Gastroesophageal sphincter (tissue), 4 donors: Measurements from ENCODE around the gene HK3. TPM values are rescaled to one million over a fixed set of nuclear protein-coding genes. Genes with fewer than 3 reads are reported as not detected.

Experiments
- ATAC-seq: fragments of 150-250 bp; one replicate; pipeline ENCODE4 v1.9.1; 2016; ENCODE audit warnings: mild to moderate bottlenecking, moderate library complexity
- H3K27ac ChIP-seq, 4 donors: fragments of 200-600 bp; sonication (generic) in 3 of 4; 1 replicate in 3 of 4; 2 replicates in 1 of 4; pipeline ENCODE4 v1.5.1; 2016 to 2019
- H3K27me3 ChIP-seq: fragments of 200-600 bp; sonication (generic); one replicate; pipeline ENCODE4 v1.5.1; 2019
- H3K36me3 ChIP-seq, 2 donors: fragments of 200-600 bp; sonication (generic); one replicate each; pipeline ENCODE4 v1.5.1; 2019; ENCODE audit warnings: control low read depth in 1 of 2
- H3K4me1 ChIP-seq, 3 donors: fragments of 200-600 bp; sonication (generic); 1 replicate in 2 of 3; 2 replicates in 1 of 3; pipeline ENCODE4 v1.5.1; 2016 to 2019; ENCODE audit warnings: control low read depth in 2 of 3
- H3K4me3 ChIP-seq, 2 donors: fragments of 200-600 bp; sonication (generic); one replicate each; pipeline ENCODE4 v1.5.1; 2019; ENCODE audit warnings: mild to moderate bottlenecking in 1 of 2, moderate library complexity in 1 of 2
- H3K9me3 ChIP-seq, 3 donors: fragments of 200-600 bp; sonication (generic); one replicate each; pipeline ENCODE4 v1.5.1; 2017 to 2019; ENCODE audit warnings: control low read depth in 2 of 3
- CTCF ChIP-seq, 4 experiments: fragments of 200-600 bp in 2 of 4; fragments of 450-650 bp in 2 of 4; sonication (generic) in 1 of 4; IDR thresholded peaks; one replicate each; pipeline ENCODE4 v1.5.1; 2017 to 2019; ENCODE audit warnings: antibody characterized with exemption in 4 of 4, mild to moderate bottlenecking in 2 of 4, moderate library complexity in 2 of 4
- EP300 ChIP-seq: sonication (generic); formaldehyde crosslinking; IDR thresholded peaks from one replicate; pipeline ENCODE4 v1.6.1; 2017; ENCODE audit warnings: antibody characterized with exemption, mild to moderate bottlenecking
- POLR2A ChIP-seq, 2 donors: fragments of 450-650 bp; IDR thresholded peaks; one replicate each; pipeline ENCODE4 v1.6.1; 2017; ENCODE audit warnings: antibody characterized with exemption in 2 of 2, mild to moderate bottlenecking in 2 of 2, moderate library complexity in 1 of 2
- POLR2AphosphoS5 ChIP-seq: sonication (generic); formaldehyde crosslinking; IDR thresholded peaks from one replicate; pipeline ENCODE4 v1.6.1; 2017; ENCODE audit warnings: antibody characterized with exemption
- WGBS, 2 donors: methylation state at CpG; one replicate each; pipeline ENCODE4 v1.1.5; 2018; ENCODE audit warnings: low coverage in 1 of 2; 5-methylcytosine and 5-hydroxymethylcytosine counted together
- total RNA-seq, 4 donors: library from RNA; depleted of rRNA; stranded (reverse); fragments of >200 nt; gene quantifications; one replicate each; pipeline ENCODE4 v1.1.0, GENCODE V29; 2016

HK3 gene
- total RNA-seq, 4 donors from 2014 or later, result 3.4 to 11.5 (median 8.1) TPM

- no peaks in the 10 kb centered on the region for H3K9me3 ChIP-seq
- H3K36me3 ChIP-seq, result peaks cover 0 to 49% of the 10 kb centered on the region in 2 donors
- TF ChIP-seq EP300 (no peak), POLR2A (IDR thresholded peaks at IDR 0.05) (no peak), POLR2AphosphoS5 (no peak), CTCF (IDR thresholded peaks at IDR 0.05) (no peak)
- 51 to 62% methylated on average over 2 of the region's 2 CpGs for WGBS, 2 donors
- ATAC-seq, result no peak
- H3K27me3 ChIP-seq, result no peaks in the 10 kb centered on the region
- no peak overlapping the region for H3K4me3 ChIP-seq
- H3K4me1 ChIP-seq, result no peaks in the 10 kb centered on the region
- no peak overlapping the region for H3K27ac ChIP-seq
These were observed 16.8 kb upstream of the HK3 start for GRCh38 chr5:176915906-176916305.

GRCh38 chr5:176912115-176912514 is 13.0 kb upstream of the HK3 start:
- H3K36me3 ChIP-seq, result peaks cover 6 to 48% of the 10 kb centered on the region in 2 donors
- WGBS, 2 donors, result 61 to 64% methylated on average over 2 of the region's 2 CpGs
- ATAC-seq, result no peak
- no peaks in the 10 kb centered on the region for H3K4me1 ChIP-seq
- TF ChIP-seq POLR2A (IDR thresholded peaks at IDR 0.05) (no peak), POLR2AphosphoS5 (no peak), CTCF (IDR thresholded peaks at IDR 0.05) (no peak), EP300 (no peak)
- H3K4me3 ChIP-seq, result no peak overlapping the region
- no peaks in the 10 kb centered on the region for H3K27me3 ChIP-seq
- H3K9me3 ChIP-seq, result no peaks in the 10 kb centered on the region
- H3K27ac ChIP-seq, result no peak overlapping the region

- no peaks in the 10 kb centered on the region for H3K27me3 ChIP-seq
- H3K27ac ChIP-seq, result no peak overlapping the region
- no peaks in the 10 kb centered on the region for H3K9me3 ChIP-seq
- peaks cover 10 to 63% of the 10 kb centered on the region in 2 donors for H3K36me3 ChIP-seq
- no peak overlapping the region for H3K4me3 ChIP-seq
- no peak for ATAC-seq
- 90 to 95% methylated on average over 5 of the region's 5 CpGs for WGBS, 2 donors
- no peak for TF ChIP-seq CTCF (IDR thresholded peaks at IDR 0.05)
- TF ChIP-seq POLR2AphosphoS5, result no peak
- TF ChIP-seq POLR2A (IDR thresholded peaks at IDR 0.05), result no peak
- TF ChIP-seq EP300, result no peak
- no peaks in the 10 kb centered on the region for H3K4me1 ChIP-seq
These were observed 9.7 kb upstream of the HK3 start for GRCh38 chr5:176908675-176909368.

GRCh38 chr5:176906796-176907195 is 7.7 kb upstream of the HK3 start:
- no peak for ATAC-seq
- peaks cover 10 to 83% of the 10 kb centered on the region in 2 donors for H3K36me3 ChIP-seq
- H3K4me1 ChIP-seq, result no peaks in the 10 kb centered on the region
- H3K9me3 ChIP-seq, result no peaks in the 10 kb centered on the region
- H3K27ac ChIP-seq, result no peak overlapping the region
- no peak overlapping the region for H3K4me3 ChIP-seq
- no peak for TF ChIP-seq CTCF (IDR thresholded peaks at IDR 0.05)
- TF ChIP-seq POLR2A (IDR thresholded peaks at IDR 0.05), result no peak
- TF ChIP-seq POLR2AphosphoS5, result no peak
- no peak for TF ChIP-seq EP300
- H3K27me3 ChIP-seq, result no peaks in the 10 kb centered on the region
- 85 to 95% methylated on average over 1 to 2 of the region's 3 CpGs for WGBS, 2 donors

- WGBS, 2 donors, result 60 to 90% methylated on average over 1 of the region's 1 CpG
- no peaks in the 10 kb centered on the region for H3K4me1 ChIP-seq
- no peaks in the 10 kb centered on the region for H3K27me3 ChIP-seq
- peaks cover 10 to 81% of the 10 kb centered on the region in 2 donors for H3K36me3 ChIP-seq
- no peak overlapping the region for H3K27ac ChIP-seq
- no peaks in the 10 kb centered on the region for H3K9me3 ChIP-seq
- H3K4me3 ChIP-seq, result no peak overlapping the region
- ATAC-seq, result no peak
- TF ChIP-seq CTCF (IDR thresholded peaks at IDR 0.05) (no peak), POLR2AphosphoS5 (no peak), EP300 (no peak)
These were observed 7.0 kb upstream of the HK3 start for GRCh38 chr5:176906126-176906525.
